HEK293T (cell line): Measurements from ENCODE around the gene FBXO41.
A peak's percentile ranks its signal among the peaks of the same experiment; 100 is the strongest.

Source experiments
- CTCF ChIA-PET: fragments of 350-600 bp; formaldehyde crosslinking; extraction: SDS; loops from one replicate; lab custom pipeline; 2021; ENCODE audit warnings: antibody characterized with exemption, inconsistent platforms; lab: Yijun Ruan, JAX
- POLR2A ChIA-PET: fragments of 350-600 bp; formaldehyde crosslinking; extraction: SDS; loops from one replicate; lab custom pipeline; 2020; ENCODE audit warnings: antibody characterized with exemption, inconsistent platforms; lab: Yijun Ruan, JAX
- DNase-seq: peaks from one replicate; pipeline ENCODE4 v3.0.0; 2012; ENCODE audit warnings: mixed read lengths; ENCODE audit errors: extremely low spot score
- ARNT ChIP-seq: fragments of 450-650 bp; IDR thresholded peaks from 2 replicates; pipeline ENCODE4 v1.6.1; 2017; ENCODE audit warnings: mild to moderate bottlenecking
- BHLHE40 ChIP-seq: fragments of 450-650 bp; IDR thresholded peaks from 2 replicates; pipeline ENCODE4 v1.6.1; 2016; ENCODE audit warnings: mild to moderate bottlenecking, moderate library complexity, borderline replicate concordance
- CTBP1 ChIP-seq: fragments of 450-650 bp; IDR thresholded peaks from 2 replicates; pipeline ENCODE4 v1.6.1; 2016; ENCODE audit warnings: borderline replicate concordance
- ELF4 ChIP-seq: fragments of 450-650 bp; IDR thresholded peaks from 2 replicates; pipeline ENCODE4 v1.6.1; 2017; ENCODE audit warnings: antibody characterized with exemption
- FOXA1 ChIP-seq: fragments of 450-650 bp; IDR thresholded peaks from 2 replicates; pipeline ENCODE4 v1.6.1; 2016; ENCODE audit warnings: mild to moderate bottlenecking
- FOXK2 ChIP-seq: fragments of 450-650 bp; IDR thresholded peaks from 2 replicates; pipeline ENCODE4 v1.6.1; 2016; ENCODE audit warnings: mild to moderate bottlenecking
- FOXM1 ChIP-seq: fragments of 450-650 bp; IDR thresholded peaks from 2 replicates; pipeline ENCODE4 v1.6.1; 2017; ENCODE audit warnings: mild to moderate bottlenecking, borderline replicate concordance
- HDGF ChIP-seq: fragments of 450-650 bp; IDR thresholded peaks from 2 replicates; pipeline ENCODE4 v1.6.1; 2017; ENCODE audit warnings: antibody characterized with exemption, borderline replicate concordance
- L3MBTL2 ChIP-seq: fragments of 450-650 bp; conservative IDR thresholded peaks from 2 replicates; pipeline ENCODE4 v1.6.1; 2016; ENCODE audit warnings: mild to moderate bottlenecking
- LEF1 ChIP-seq: fragments of 450-650 bp; IDR thresholded peaks from 2 replicates; pipeline ENCODE4 v1.6.1; 2017; ENCODE audit warnings: mild to moderate bottlenecking, borderline replicate concordance
- NFRKB ChIP-seq: fragments of 450-650 bp; IDR thresholded peaks from 2 replicates; pipeline ENCODE4 v1.6.1; 2016; ENCODE audit warnings: mild to moderate bottlenecking, moderate library complexity
- SP1 ChIP-seq: fragments of 450-650 bp; IDR thresholded peaks from 2 replicates; pipeline ENCODE4 v1.6.1; 2017
- SUZ12 ChIP-seq: fragments of 450-650 bp; IDR thresholded peaks from 2 replicates; pipeline ENCODE4 v1.6.1; 2016; ENCODE audit warnings: mild to moderate bottlenecking
- TARDBP ChIP-seq: fragments of 450-650 bp; IDR thresholded peaks from 2 replicates; pipeline ENCODE4 v1.6.1; 2016
- ZNF384 ChIP-seq: fragments of 450-650 bp; IDR thresholded peaks from 2 replicates; pipeline ENCODE4 v1.6.1; 2016
- TF ChIP-seq, protein P1 (sequence below): fragments of 450-650 bp; IDR thresholded peaks from 2 replicates; pipeline ENCODE4 v1.6.1; 2016

FBXO41 gene

DNA sequence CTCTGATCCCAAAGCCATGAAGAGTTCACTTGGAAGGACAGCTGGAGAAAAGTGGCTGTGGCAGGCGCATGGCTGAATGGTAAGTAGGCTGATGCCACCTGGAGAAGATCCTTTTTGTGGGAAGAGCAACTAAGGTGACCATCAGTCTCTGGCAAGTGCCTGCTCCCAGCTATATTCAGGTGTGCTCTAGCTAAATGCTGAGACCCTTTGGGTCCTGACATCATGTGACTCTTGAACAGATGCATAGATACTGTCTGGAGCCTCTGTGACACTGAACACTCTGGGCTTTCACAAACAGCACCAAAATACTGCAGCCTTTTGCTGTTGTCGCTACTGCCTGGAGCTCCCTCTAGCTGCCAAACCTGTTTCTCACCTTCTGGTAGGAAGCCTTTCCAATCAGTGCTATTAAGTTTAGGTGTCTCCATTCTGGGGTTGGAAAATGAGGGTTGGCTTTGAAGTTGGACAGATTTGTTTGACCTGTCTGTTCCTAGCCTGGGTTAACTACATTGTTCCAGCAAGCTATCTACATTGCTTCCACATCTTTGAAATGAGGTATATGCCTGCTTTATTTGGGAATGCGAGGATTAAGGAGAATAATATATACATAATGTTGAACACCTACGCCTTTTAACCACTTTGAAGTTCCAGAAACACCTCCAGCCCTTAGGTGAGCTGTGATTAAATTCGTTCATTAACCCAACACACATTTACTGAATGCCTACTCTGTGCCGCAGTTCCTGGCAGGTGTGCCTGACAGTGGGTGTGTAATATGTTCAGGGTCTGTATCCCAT is 6.0 kb upstream of the FBXO41 start:
- CTCF ChIA-PET, result interaction anchor here (0.7 to 1.2 kb wide), 5 partner anchors 10 to 49 kb away, joined by 3 to 5 read pairs (median 3); no protein-coding TSS in a partner anchor
- POLR2A ChIA-PET, result interaction anchor here (0.7 kb wide), 1 partner anchor 56 kb away, joined by 3 read pairs; the partner anchor contains the start of gene CCT7
- DNase-seq, result peak; percentile 49
- no peak for TF ChIP-seq ZNF384
- TF ChIP-seq ARNT, result no peak
- TF ChIP-seq HDGF, result no peak
- no peak for TF ChIP-seq SUZ12

DNA sequence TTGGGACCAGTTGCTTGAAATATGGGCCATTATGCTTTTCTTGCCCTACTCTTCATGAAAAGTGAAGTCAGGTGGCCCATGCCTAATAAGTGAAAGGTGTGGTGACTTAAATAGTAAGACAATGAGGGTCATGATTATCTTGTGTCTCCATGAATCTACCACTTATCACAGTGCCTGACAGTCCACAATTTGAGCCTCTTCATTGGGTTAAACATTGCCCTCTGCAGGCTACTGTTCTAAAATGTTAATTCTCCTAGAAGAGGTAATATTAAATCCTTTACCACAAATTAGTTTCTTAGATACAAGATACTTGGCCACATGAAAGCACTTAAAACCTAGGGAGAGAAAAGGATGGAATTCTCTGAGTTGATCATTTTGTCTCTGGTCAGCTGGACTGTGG is 5.0 kb upstream of the FBXO41 start:
- TF ChIP-seq ELF4 (no peak), BHLHE40 (no peak), HDGF (no peak), ARNT (no peak), FOXM1 (no peak), TARDBP (no peak), SUZ12 (no peak)
- TF ChIP-seq, protein P1, sequence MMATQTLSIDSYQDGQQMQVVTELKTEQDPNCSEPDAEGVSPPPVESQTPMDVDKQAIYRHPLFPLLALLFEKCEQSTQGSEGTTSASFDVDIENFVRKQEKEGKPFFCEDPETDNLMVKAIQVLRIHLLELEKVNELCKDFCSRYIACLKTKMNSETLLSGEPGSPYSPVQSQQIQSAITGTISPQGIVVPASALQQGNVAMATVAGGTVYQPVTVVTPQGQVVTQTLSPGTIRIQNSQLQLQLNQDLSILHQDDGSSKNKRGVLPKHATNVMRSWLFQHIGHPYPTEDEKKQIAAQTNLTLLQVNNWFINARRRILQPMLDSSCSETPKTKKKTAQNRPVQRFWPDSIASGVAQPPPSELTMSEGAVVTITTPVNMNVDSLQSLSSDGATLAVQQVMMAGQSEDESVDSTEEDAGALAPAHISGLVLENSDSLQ, result no peak
- CTCF ChIA-PET, result interaction anchor here (0.6 to 1.2 kb wide), 3 partner anchors 11 to 89 kb away, joined by 3 to 5 read pairs (median 4); partner anchors contain the start of gene PRADC1
- POLR2A ChIA-PET, result interaction anchor here (0.8 kb wide), 1 partner anchor 55 kb away, joined by 3 read pairs; the partner anchor contains the start of gene CCT7
- no peak for DNase-seq

DNA sequence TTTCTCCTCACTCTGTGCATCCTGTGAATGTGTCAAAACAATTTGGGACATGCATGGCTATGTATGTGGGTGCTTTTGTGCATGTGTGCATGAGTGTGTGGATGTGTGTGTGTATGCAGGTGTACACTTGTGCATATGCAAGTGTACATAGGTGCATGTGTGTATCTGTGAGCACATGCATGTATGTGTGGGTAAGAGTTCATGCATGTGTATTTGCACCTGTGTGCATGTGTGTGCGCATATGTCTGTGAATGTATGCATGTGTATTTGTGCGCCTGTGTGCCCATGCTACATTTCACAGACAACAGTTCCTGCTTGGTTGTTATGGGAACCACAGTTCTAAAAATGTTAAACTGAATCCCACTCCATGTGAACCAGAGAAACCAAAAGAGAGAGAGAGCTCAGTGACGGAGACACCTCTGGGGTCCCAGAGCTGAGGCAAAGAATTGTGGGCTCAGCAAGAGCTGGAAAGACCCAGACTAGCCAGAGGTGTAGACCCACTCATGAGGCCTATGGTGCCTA is 1.9 kb upstream of the FBXO41 start:
- no peak for DNase-seq
- TF ChIP-seq FOXK2 (no peak), CTBP1 (no peak)
- POLR2A ChIA-PET, result no interaction called here
- CTCF ChIA-PET, result no interaction called here

DNA sequence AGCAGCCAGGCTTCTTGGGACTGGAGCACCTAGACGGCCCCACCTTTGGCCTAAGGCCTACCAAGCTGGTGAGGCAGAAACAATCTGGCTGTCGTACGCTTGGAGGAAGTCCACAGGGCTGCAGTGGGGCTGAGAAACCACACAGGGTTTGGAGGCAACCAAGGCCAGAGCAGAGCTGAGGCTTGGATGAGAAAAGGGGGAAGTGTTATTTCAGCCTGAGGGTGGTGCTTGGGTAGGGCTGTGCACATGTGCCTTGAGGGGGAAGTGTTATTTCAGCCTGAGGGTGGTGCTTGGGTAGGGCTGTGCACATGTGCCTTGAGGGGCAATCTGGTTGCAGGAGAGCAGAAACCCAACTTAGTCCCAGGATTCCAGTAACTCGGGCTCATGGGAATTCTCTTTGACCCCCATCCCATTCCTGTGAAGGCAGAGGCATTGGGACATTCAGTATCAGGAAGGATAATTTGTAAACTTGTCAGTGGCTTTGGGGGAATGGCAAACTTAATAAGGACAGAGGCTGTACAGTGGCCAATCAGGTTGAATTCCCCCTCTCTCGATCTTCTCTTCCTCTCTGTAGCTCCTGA is 971 bp upstream of the FBXO41 start:
- no peak for TF ChIP-seq SUZ12
- TF ChIP-seq FOXA1, result no peak
- no peak for TF ChIP-seq BHLHE40
- no peak for TF ChIP-seq FOXK2
- TF ChIP-seq ARNT, result no peak
- no peak for TF ChIP-seq LEF1
- TF ChIP-seq ELF4, result no peak
- ChIA-PET POLR2A (no interaction called here), CTCF (no interaction called here)

DNA sequence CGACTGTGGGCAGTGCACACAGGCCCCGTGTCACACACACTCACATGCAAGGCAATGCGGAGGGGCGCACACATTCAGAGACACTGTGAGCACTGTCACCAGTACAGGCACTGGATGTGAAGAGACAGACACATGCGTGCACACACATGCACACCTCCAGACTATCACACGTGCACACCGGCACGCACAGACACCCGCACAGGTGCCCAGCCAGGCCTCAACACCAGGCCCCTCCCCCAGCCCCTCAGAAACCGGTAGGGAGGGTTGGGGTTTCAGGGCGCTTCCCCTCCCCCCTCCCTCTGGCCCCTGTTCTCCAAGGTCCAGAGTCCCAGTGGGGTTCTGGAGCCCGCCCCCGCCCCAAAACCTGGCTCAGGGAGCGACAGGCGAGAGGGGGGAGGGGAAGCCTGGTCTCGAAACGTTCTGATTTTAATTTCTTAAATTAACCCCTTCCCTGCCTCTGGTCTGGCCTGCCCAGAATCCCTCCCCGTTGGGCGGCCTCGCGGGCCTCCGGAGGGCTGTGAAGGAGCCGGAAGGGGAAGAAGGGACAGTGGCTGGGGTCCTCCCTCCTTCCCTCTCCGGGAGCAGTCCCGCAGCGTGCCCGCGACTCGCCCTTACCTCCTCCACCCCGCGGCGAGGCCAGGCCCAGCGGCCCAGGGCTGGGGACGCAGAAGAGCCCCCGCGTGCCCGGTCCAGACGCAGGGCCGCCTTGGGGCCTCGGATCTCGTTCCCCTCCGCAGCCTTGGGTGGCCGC is 558 bp downstream of the FBXO41 start:
- TF ChIP-seq, protein P1, result no peak
- TF ChIP-seq ARNT, result no peak
- peak; percentile 55 for TF ChIP-seq L3MBTL2
- POLR2A ChIA-PET, result no interaction called here

More for the DNA sequence above, 971 bp upstream of the FBXO41 start:
- no peak for DNase-seq

DNA sequence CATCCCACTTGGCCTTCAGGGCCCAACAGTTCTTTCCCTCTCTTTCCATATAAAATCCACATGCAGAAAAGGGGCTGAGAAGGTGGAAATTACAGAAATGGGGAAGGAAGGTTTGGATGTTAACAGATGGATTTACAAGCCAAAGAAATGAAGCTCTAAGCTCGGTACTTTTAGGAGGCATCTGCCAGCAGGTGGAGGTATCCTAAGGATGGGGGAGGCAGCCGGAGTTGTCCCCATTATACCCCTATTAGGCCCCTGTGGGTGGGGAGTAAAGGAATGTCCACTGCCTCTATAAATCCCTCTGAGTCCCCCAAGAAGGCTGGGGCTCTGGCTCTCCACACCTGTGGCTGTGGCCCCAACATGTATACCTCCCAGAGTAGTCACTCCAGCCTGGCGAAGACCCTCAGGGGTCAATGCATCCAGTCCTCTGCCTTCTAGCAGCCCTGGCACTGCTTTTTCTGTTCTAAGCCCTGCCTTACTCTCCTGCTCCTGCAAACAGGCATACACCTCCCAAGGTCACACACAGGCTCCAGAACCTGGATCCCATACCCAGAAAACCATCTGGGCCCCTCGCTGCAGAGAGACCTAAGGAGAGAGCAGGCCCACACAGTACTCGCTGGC is 1.2 kb downstream of the FBXO41 start:
- DNase-seq, result no peak
- POLR2A ChIA-PET, result no interaction called here
- CTCF ChIA-PET, result no interaction called here

More for the DNA sequence above, 558 bp downstream of the FBXO41 start:
- CTCF ChIA-PET, result no interaction called here
- DNase-seq, result peak; percentile 30

More for the DNA sequence above, 1.2 kb downstream of the FBXO41 start:
- TF ChIP-seq FOXA1 (no peak), NFRKB (no peak), SP1 (no peak), SUZ12 (no peak), TARDBP (no peak), CTBP1 (no peak), FOXM1 (no peak), HDGF (no peak), L3MBTL2 (no peak), FOXK2 (no peak)
- TF ChIP-seq, protein P1, result no peak
